NCI-H187 treated with DMSO at 0.1 percent for 48 hours (cell line): ENCODE results near the gene TTPAL.
"Not testable (repeated sequence)": the region's sequence is repeated elsewhere in the genome, so short reads cannot be mapped to it uniquely, and the experiment has no call there.

Experiments
- DNase-seq: peaks from one replicate; lab custom pipeline; 2025; lab: John Stamatoyannopoulos, UW

Gene TTPAL

GRCh38 chr20:44468044-44468782 is 7.5 kb upstream of the TTPAL start:
- no peak for DNase-seq

GRCh38 chr20:44470327-44470726 is 5.3 kb upstream of the TTPAL start:
- no peak for DNase-seq

GRCh38 chr20:44471481-44471882 is 4.2 kb upstream of the TTPAL start:
- DNase-seq: no peak

GRCh38 chr20:44472283-44472682 is 3.4 kb upstream of the TTPAL start:
- DNase-seq: not testable (repeated sequence)

GRCh38 chr20:44475372-44475693 is 341 bp upstream of the TTPAL start:
- DNase-seq: no peak

GRCh38 chr20:44477151-44477550 is 1.5 kb downstream of the TTPAL start:
- DNase-seq: no peak

GRCh38 chr20:44478206-44478605 is 2.5 kb downstream of the TTPAL start:
- no peak for DNase-seq

GRCh38 chr20:44479643-44480042 is 4.0 kb downstream of the TTPAL start:
- DNase-seq: no peak

GRCh38 chr20:44480097-44480496 is 4.4 kb downstream of the TTPAL start:
- DNase-seq: no peak

- no peak for DNase-seq
Observed at GRCh38 chr20:44481719-44482416, 6.2 kb downstream of the TTPAL start.

GRCh38 chr20:44483112-44483511 is 7.4 kb downstream of the TTPAL start:
- DNase-seq: no peak

GRCh38 chr20:44485078-44485829 is 9.6 kb downstream of the TTPAL start:
- DNase-seq: no peak

- no peak for DNase-seq
Observed at GRCh38 chr20:44485830-44486198, 10.1 kb downstream of the TTPAL start.

GRCh38 chr20:44488551-44488950 is 12.9 kb downstream of the TTPAL start:
- DNase-seq: no peak

- DNase-seq: no peak
Observed at GRCh38 chr20:44489223-44489622, 13.5 kb downstream of the TTPAL start.

GRCh38 chr20:44489931-44490330 is 14.3 kb downstream of the TTPAL start:
- no peak for DNase-seq

GRCh38 chr20:44491635-44492395 is 16.1 kb downstream of the TTPAL start:
- DNase-seq: no peak

- DNase-seq: no peak
Observed at GRCh38 chr20:44494266-44494665, 18.6 kb downstream of the TTPAL start.

- DNase-seq: no peak
Observed at GRCh38 chr20:44494681-44495080, 19.0 kb downstream of the TTPAL start.

- no peak for DNase-seq
Observed at GRCh38 chr20:44495257-44495656, 19.6 kb downstream of the TTPAL start.

GRCh38 chr20:44495802-44496481 is 20.3 kb downstream of the TTPAL start:
- no peak for DNase-seq

- no peak for DNase-seq
Observed at GRCh38 chr20:44496976-44497375, 21.3 kb downstream of the TTPAL start.
